D721Med (cell line): ENCODE data around the gene MKX.

Source experiments
- DNase-seq: peaks from one replicate; pipeline ENCODE4 v3.0.0; 2011; ENCODE audit warnings: low spot score; ENCODE audit not compliant: insufficient read length
- FAIRE-seq: peaks from 2 replicates; lab custom pipeline; 2011; peaks lifted over from hg19 to GRCh38; lab: Jason Lieb, UNC
- CTCF ChIP-seq: IDR thresholded peaks from 2 replicates; pipeline ENCODE4 v1.5.1; 2012; ENCODE audit warnings: mild to moderate bottlenecking, control low read depth; ENCODE audit not compliant: insufficient read depth; ENCODE audit errors: missing control alignments

The MKX gene

GRCh38 chr10:27695088-27695487 lies 50.5 kb downstream of the MKX start:
- TF ChIP-seq CTCF, result no peak
- DNase-seq, result no peak
- no peak for FAIRE-seq

DNA sequence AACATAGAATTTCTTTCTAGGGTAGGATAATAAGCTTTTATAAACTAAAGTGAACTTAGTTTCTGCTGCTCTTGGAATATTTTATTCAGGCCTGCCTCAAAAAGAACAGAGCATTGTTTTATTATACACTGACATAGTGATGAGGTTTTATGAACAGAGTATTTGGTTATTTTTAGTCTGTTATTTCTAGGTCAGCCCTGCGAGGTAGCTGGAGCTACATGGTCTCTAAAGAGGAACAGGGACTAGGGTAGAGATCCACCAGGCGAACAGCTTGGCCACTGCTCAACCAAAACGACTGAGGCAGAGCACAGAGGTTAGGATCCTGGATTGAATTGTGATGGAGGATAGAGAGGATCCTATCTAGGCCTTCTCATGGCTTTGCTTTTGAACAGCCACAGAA lies 53.0 kb downstream of the MKX start:
- DNase-seq, result no peak
- TF ChIP-seq CTCF, result no peak
- FAIRE-seq, result no peak

- DNase-seq (no peak), FAIRE-seq (no peak)
- no peak for TF ChIP-seq CTCF
These were observed 56.6 kb downstream of the MKX start for GRCh38 chr10:27688991-27689390.

GRCh38 chr10:27688276-27688675 lies 57.3 kb downstream of the MKX start:
- no peak for FAIRE-seq
- no peak for DNase-seq
- no peak for TF ChIP-seq CTCF

GRCh38 chr10:27687743-27688142 lies 57.9 kb downstream of the MKX start:
- FAIRE-seq, result no peak
- DNase-seq, result no peak
- no peak for TF ChIP-seq CTCF

- DNase-seq (no peak), FAIRE-seq (no peak)
- TF ChIP-seq CTCF, result no peak
These were observed 58.3 kb downstream of the MKX start for GRCh38 chr10:27687326-27687725.

DNA sequence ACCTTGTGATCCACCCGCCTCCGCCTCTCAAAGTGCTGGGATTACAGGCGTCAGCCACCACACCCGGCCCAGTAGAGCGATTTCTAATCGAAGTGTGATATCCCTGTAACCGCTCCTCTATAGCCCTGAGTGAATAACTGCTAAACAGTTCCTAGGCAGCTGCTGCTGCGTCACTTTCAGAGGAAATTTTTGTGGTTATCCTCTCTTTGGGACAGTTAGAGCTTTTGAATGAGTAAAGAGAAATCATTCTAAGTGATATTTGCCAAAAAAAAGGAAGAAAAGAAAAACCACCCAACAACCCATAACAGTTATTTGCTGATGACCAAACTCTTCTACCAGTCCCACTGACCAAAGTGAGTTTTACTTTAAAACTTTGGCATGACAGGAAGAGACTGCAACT lies 59.9 kb downstream of the MKX start:
- no peak for TF ChIP-seq CTCF
- FAIRE-seq, result no peak

More for the DNA sequence above, 59.9 kb downstream of the MKX start:
- DNase-seq, result no peak
